ENCODE results near the gene MAMLD1. TPM values are rescaled to one million over a fixed set of nuclear protein-coding genes. Genes with fewer than 3 reads are reported as not detected.

The MAMLD1 gene
- total RNA-seq, 1 experiment from 2014 or later, result 0.48 TPM

GRCh38 chrX:150489359-150490015 lies 126.4 kb downstream of the MAMLD1 start:
- H3K4ac ChIP-seq (ENCODE audit: low read depth, low read length), result no peak overlapping the region
- no peak for TF ChIP-seq CTCF (conservative IDR thresholded peaks at IDR 0.05)
- no peaks in the 10 kb centered on the region for H3K79me1 ChIP-seq (ENCODE audit: insufficient read depth, low read depth, low read length, poor library complexity, severe bottlenecking)
- no peak overlapping the region for H2AFZ ChIP-seq (ENCODE audit: low read length)
- no peak overlapping the region for H3K4me2 ChIP-seq (ENCODE audit: insufficient read depth, insufficient read length, low read length)
- H3K27ac ChIP-seq (ENCODE audit: insufficient read length, low read depth, low read length), result no peak overlapping the region
- no peak overlapping the region for H3K56ac ChIP-seq (ENCODE audit: insufficient read length, low read depth, low read length)
- no peak overlapping the region for H2AK5ac ChIP-seq (ENCODE audit: insufficient read length, low read length)
- no peak overlapping the region for H2BK120ac ChIP-seq (ENCODE audit: low read depth, low read length, poor library complexity, severe bottlenecking)
- DNase-seq, result no peak
- no peak overlapping the region for H3K9ac ChIP-seq (ENCODE audit: extremely low read depth, insufficient read length, low read length)
- Mint-ChIP-seq H3K27ac (no peak overlapping the region; a peak in 1 of 7 replicates), H3K4me1 (peaks cover 0 to 4% of the 10 kb centered on the region in 2 experiments; a peak in 2 of 4 replicates), H3K27me3 (ENCODE audit: low read depth) (no peaks in the 10 kb centered on the region; the same call in none of the 2 replicates), H3K4me3 (no peak overlapping the region), H3K9me3 (peaks cover 73 to 81% of the 10 kb centered on the region in 2 experiments), H3K36me3 (ENCODE audit: insufficient read depth in 1 of 3, low read depth in 3 of 3) (no peaks in the 10 kb centered on the region; a peak in 1 of 7 replicates)
- no CpG with 5 or more reads among the region's 6 CpGs for WGBS (ENCODE audit: extremely low coverage, insufficient read length, low lambda C conversion rate)
- H2BK12ac ChIP-seq (ENCODE audit: insufficient read length, low read depth, low read length), result no peak overlapping the region
- no peak overlapping the region for H3K23ac ChIP-seq (ENCODE audit: insufficient read length, low read depth, low read length)
- H4K5ac ChIP-seq (ENCODE audit: insufficient read length, low read depth, low read length), result no peak overlapping the region
- H2BK15ac ChIP-seq (ENCODE audit: low read depth, low read length), result no peak overlapping the region
- no peak overlapping the region for H4K8ac ChIP-seq (replicated peaks; ENCODE audit: insufficient read length, low read depth, low read length)
- no peaks in the 10 kb centered on the region for H3K79me2 ChIP-seq (ENCODE audit: insufficient read depth, low read length)
- H3T11ph ChIP-seq (ENCODE audit: low read length), result no peak overlapping the region
- no peak overlapping the region for H2BK20ac ChIP-seq (ENCODE audit: low read depth, low read length, poor library complexity, severe bottlenecking)
- no peak overlapping the region for H2BK5ac ChIP-seq (ENCODE audit: insufficient read length, low read length)
- no peaks in the 10 kb centered on the region for H3K23me2 ChIP-seq (ENCODE audit: insufficient read length, low read depth, low read length, poor library complexity, severe bottlenecking)
- no peak overlapping the region for H4K91ac ChIP-seq (ENCODE audit: insufficient read length, low read depth, low read length)
- no peaks in the 10 kb centered on the region for H4K20me1 ChIP-seq (ENCODE audit: control insufficient read depth, insufficient read depth, insufficient read length)
- no peaks in the 10 kb centered on the region for H3K27me3 ChIP-seq (ENCODE audit: insufficient read depth, low read length)
- no peak overlapping the region for H3K18ac ChIP-seq (ENCODE audit: insufficient read length, low read depth, low read length)
- no peaks in the 10 kb centered on the region for H3K9me3 ChIP-seq (ENCODE audit: control insufficient read depth, low read depth, low read length)
- no peaks in the 10 kb centered on the region for H3K4me1 ChIP-seq (ENCODE audit: insufficient read depth, low read length)
- no peak overlapping the region for H3K14ac ChIP-seq (ENCODE audit: insufficient read depth, low read length)
